Measurements from ENCODE around the gene PCDHGA4. TPM values are rescaled to one million over a fixed set of nuclear protein-coding genes. Genes with fewer than 3 reads are reported as not detected.

Gene PCDHGA4
- total and polyA plus RNA-seq, 4 donors = 0.35 to 7.0 (median 2.5) TPM

DNA sequence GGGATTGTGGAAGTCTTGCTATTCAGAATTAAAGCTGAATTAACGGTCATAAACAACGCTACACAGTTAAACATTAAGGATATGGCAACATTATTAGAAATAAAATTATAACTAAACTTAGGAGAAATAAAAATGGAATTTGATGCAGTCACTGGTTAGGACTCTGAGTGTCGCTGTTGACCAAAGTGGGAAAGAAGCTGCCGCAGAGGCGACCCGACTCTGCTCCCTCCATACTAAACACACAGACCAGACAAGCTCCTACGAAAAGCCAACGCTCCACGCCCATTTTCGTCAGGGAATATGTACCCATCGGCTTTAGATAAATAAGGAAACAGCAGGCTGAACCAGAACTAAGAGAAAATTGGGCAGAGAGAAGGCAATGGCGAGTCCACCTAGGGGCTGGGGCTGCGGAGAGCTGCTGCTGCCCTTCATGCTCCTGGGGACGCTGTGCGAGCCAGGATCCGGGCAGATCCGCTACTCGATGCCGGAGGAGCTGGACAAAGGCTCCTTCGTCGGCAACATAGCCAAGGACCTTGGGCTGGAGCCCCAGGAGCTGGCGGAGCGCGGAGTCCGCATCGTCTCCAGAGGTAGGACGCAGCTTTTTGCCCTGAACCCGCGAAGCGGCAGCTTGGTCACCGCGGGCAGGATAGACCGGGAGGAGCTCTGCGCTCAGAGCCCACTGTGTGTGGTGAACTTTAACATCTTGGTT is 9.3 kb downstream of the PCDHGA4 start, which contains the start of gene PCDHGA5:
Gene PCDHGA5 (plus strand): TSS at position 211 of the 709 bp plus-strand sequence. CDS start 169 bp downstream, at position 380.
- no peak within 1 kb of the TSS for H3K27ac ChIP-seq (ENCODE audit: low read depth in 1 of 2, low read length in 1 of 2)
- H3K4me1 ChIP-seq (ENCODE audit: control insufficient read depth in 5 of 5, insufficient read depth in 5 of 5, low read length in 5 of 5) = peaks cover 0 to 2% (median 0%) of the 10 kb centered on the region in 5 donors
- peaks cover 0 to 3% (median 0%) of the 10 kb centered on the region in 4 donors for H3K36me3 ChIP-seq (ENCODE audit: control insufficient read depth in 4 of 4, insufficient read depth in 4 of 4, low read length in 4 of 4)
- ATAC-seq (ENCODE audit: insufficient read depth, low FRiP score) = no peak
- WGBS, 2 donors = 15 to 16% methylated on average over 34 of the region's 34 CpGs
- peak in 2 of 3 donors; percentile 24 to 25 for DNase-seq
- H3K9me3 ChIP-seq (ENCODE audit: control insufficient read depth in 4 of 4, insufficient read depth in 3 of 4, low read length in 3 of 4) = peaks cover 0 to 48% (median 23%) of the 10 kb centered on the region in 4 donors
- no peak within 1 kb of the TSS for H3K9ac ChIP-seq (ENCODE audit: insufficient read depth in 1 of 2, low read length in 2 of 2)
- no peak within 1 kb of the TSS for H3K4me3 ChIP-seq
- peaks cover 0 to 6% (median 5%) of the 10 kb centered on the region in 3 donors for H3K27me3 ChIP-seq (ENCODE audit: control insufficient read depth in 3 of 3, insufficient read depth in 3 of 3, low read length in 2 of 3)
- TF ChIP-seq, protein P1, sequence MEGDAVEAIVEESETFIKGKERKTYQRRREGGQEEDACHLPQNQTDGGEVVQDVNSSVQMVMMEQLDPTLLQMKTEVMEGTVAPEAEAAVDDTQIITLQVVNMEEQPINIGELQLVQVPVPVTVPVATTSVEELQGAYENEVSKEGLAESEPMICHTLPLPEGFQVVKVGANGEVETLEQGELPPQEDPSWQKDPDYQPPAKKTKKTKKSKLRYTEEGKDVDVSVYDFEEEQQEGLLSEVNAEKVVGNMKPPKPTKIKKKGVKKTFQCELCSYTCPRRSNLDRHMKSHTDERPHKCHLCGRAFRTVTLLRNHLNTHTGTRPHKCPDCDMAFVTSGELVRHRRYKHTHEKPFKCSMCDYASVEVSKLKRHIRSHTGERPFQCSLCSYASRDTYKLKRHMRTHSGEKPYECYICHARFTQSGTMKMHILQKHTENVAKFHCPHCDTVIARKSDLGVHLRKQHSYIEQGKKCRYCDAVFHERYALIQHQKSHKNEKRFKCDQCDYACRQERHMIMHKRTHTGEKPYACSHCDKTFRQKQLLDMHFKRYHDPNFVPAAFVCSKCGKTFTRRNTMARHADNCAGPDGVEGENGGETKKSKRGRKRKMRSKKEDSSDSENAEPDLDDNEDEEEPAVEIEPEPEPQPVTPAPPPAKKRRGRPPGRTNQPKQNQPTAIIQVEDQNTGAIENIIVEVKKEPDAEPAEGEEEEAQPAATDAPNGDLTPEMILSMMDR (IDR thresholded peaks at IDR 0.05; ENCODE audit: control extremely low read depth, extremely low read depth) = no peak

DNA sequence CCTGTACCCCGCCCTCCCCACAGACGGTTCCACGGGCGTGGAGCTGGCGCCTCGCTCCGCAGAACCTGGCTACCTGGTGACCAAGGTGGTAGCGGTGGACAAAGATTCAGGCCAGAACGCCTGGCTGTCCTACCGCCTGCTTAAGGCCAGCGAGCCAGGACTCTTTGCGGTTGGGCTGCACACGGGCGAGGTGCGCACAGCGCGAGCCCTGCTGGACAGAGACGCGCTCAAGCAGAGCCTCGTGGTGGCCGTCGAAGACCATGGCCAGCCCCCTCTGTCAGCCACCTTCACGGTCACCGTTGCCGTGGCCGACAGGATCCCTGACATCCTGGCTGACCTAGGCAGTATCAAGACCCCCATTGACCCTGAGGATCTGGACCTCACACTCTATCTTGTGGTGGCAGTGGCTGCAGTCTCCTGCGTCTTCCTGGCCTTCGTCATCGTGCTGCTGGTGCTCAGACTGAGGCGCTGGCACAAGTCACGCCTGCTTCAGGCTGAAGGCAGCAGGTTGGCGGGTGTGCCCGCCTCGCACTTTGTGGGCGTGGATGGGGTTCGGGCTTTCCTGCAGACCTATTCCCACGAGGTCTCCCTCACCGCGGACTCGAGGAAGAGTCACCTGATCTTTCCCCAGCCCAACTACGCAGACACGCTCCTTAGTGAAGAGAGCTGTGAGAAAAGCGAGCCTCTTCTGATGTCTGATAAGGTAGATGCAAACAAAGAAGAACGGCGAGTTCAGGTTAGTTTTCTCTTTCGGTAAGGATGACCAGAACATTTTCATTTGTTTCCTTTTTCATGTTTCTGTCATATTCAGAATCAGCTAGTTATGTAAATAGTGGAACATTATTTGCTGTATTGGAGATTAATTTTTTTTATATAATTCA is 11.4 kb downstream of the PCDHGA4 start:
- Histone ChIP-seq H3K9ac (ENCODE audit: insufficient read depth in 1 of 2, low read length in 2 of 2) (no peak overlapping the region), H3K27ac (ENCODE audit: low read depth in 1 of 2, low read length in 1 of 2) (no peak overlapping the region), H3K4me1 (ENCODE audit: control insufficient read depth in 5 of 5, insufficient read depth in 5 of 5, low read length in 5 of 5) (peaks cover 0 to 2% (median 0%) of the 10 kb centered on the region in 5 donors), H3K9me3 (ENCODE audit: control insufficient read depth in 4 of 4, insufficient read depth in 3 of 4, low read length in 3 of 4) (peaks cover 0 to 49% (median 23%) of the 10 kb centered on the region in 4 donors), H3K36me3 (ENCODE audit: control insufficient read depth in 4 of 4, insufficient read depth in 4 of 4, low read length in 4 of 4) (no peaks in the 10 kb centered on the region), H3K4me3 (no peak overlapping the region), H3K27me3 (ENCODE audit: control insufficient read depth in 3 of 3, insufficient read depth in 3 of 3, low read length in 2 of 3) (peaks cover 0 to 6% (median 5%) of the 10 kb centered on the region in 3 donors)
- WGBS, 2 donors = 32 to 34% methylated on average over 46 of the region's 46 CpGs
- ATAC-seq (ENCODE audit: insufficient read depth, low FRiP score) = no peak
- TF ChIP-seq, protein P1 (IDR thresholded peaks at IDR 0.05; ENCODE audit: control extremely low read depth, extremely low read depth) = no peak
- DNase-seq = no peak

DNA sequence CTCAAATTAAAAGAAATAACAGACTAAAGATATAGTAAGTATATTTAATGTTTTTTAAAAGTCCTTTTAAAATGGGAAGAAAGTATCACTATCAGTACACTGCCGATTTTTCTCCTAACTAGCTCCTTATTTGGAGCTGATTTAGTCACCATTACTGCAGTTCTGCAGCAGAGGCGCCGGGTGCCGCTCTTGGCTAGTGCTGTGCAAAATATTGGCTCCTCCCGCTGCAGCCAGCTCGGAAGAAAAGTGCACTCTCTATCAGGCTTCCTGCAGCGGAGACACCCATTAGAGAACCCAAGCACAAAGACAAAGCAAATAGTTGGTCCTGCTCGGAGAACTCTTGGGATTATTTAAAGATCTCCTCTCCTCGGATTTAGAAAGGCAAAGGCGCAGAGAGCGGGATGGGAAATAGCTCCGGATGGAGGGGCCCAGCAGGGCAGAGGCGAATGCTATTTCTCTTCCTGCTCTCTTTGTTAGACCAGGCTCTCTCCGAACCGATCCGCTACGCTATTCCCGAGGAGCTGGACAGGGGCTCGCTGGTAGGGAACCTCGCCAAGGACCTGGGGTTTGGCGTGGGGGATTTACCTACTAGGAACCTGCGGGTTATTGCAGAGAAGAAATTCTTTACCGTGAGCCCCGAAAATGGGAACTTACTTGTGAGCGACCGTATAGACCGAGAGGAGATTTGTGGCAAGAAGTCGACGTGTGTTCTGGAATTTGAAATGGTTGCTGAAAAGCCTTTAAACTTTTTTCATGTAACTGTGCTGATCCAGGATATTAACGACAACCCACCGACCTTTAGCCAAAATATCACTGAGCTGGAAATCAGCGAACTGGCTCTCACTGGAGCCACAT is 15.4 kb downstream of the PCDHGA4 start, which contains the start of gene PCDHGB3:
Gene PCDHGB3 (plus strand): TSS at position 249 of the 855 bp plus-strand sequence. CDS start 153 bp downstream, at position 402.
- TF ChIP-seq, protein P1 (IDR thresholded peaks at IDR 0.05; ENCODE audit: control extremely low read depth, extremely low read depth) = no peak
- H3K4me3 ChIP-seq = no peak within 1 kb of the TSS
- no peaks in the 10 kb centered on the region for H3K4me1 ChIP-seq (ENCODE audit: control insufficient read depth in 5 of 5, insufficient read depth in 5 of 5, low read length in 5 of 5)
- DNase-seq (peak in 2 of 3 donors; percentile 29 to 30), ATAC-seq (ENCODE audit: insufficient read depth, low FRiP score) (no peak)
- peaks cover 0 to 7% (median 0%) of the 10 kb centered on the region in 4 donors for H3K36me3 ChIP-seq (ENCODE audit: control insufficient read depth in 4 of 4, insufficient read depth in 4 of 4, low read length in 4 of 4)
- H3K9ac ChIP-seq (ENCODE audit: insufficient read depth in 1 of 2, low read length in 2 of 2) = no peak within 1 kb of the TSS
- 17 to 19% methylated on average over 32 of the region's 32 CpGs for WGBS, 2 donors
- H3K27me3 ChIP-seq (ENCODE audit: control insufficient read depth in 3 of 3, insufficient read depth in 3 of 3, low read length in 2 of 3) = peaks cover 0 to 3% (median 3%) of the 10 kb centered on the region in 3 donors
- no peak within 1 kb of the TSS for H3K27ac ChIP-seq (ENCODE audit: low read depth in 1 of 2, low read length in 1 of 2)
- peaks cover 0 to 56% (median 26%) of the 10 kb centered on the region in 4 donors for H3K9me3 ChIP-seq (ENCODE audit: control insufficient read depth in 4 of 4, insufficient read depth in 3 of 4, low read length in 3 of 4)
